Measurements from ENCODE around the gene IFT80. TPM values are rescaled to one million over a fixed set of nuclear protein-coding genes. Genes with fewer than 3 reads are reported as not detected.

Gene IFT80
- total and polyA plus RNA-seq, 9 of the 15 experiments (the other 6 are each of a cell fraction or from before 2014, with no cell fraction given) = 6.7 to 21.1 (median 16.4) TPM

DNA sequence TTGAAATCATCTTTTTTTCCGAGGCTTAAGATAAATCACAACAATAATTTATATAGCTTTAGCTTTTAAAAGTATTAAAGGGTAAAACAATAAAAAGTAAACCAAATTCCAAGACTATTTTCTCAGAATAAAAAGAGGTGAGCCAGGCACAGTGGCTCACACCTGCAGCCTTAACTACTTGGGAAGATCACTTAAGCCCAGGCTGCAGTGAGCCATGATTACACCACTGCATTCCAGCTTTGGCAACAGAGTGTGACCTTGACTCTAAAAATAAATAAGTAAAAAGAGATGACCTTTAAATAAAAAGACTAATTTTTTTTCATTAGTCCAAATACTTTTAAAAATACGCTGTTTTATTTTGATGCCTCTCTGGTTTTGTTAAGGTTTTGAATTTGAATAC lies 119.4 kb downstream of the IFT80 start:
- no TSS peak for BruUV-seq (replicated peaks)
- CTCF ChIA-PET (ENCODE audit: low intra/inter-chr PET ratio) = no interaction called here
- H3K9me1 ChIP-seq (ENCODE audit: control insufficient read depth, insufficient read depth, low read length) = no peaks in the 10 kb centered on the region
- H3K79me2 ChIP-seq (ENCODE audit: control insufficient read depth, insufficient read depth, low read length) = no peaks in the 10 kb centered on the region
- intact Hi-C loops (cut with micrococcal nuclease) = no loop called here
- H4K20me1 ChIP-seq (replicated peaks; ENCODE audit: control insufficient read depth, insufficient read depth, low read length) = no peaks in the 10 kb centered on the region
- FAIRE-seq (no peak), ATAC-seq (no peak), DNase-seq (ENCODE audit: extremely low read depth in 1 of 4, low spot score in 3 of 4) (no peak)
- H3K27me3 ChIP-seq (ENCODE audit: control insufficient read depth in 2 of 2, insufficient read depth in 2 of 2, low read length in 2 of 2) = no peaks in the 10 kb centered on the region
- WGBS (ENCODE audit: insufficient coverage, low coverage, missing lambda C conversion rate) = 37% methylated on average over 2 of the region's 2 CpGs
- no peak overlapping the region for H2AFZ ChIP-seq (ENCODE audit: low read depth, low read length)
- H3K4me2 ChIP-seq (ENCODE audit: insufficient read depth, low read length) = no peak overlapping the region
- no peak overlapping the region for H3K9ac ChIP-seq (ENCODE audit: insufficient read depth in 1 of 2, low read depth in 2 of 2, low read length in 2 of 2)
- TF ChIP-seq BACH1 (tag; IDR thresholded peaks at IDR 0.05) (no peak), E2F3 (CRISPR knock-in tag; IDR thresholded peaks at IDR 0.05) (no peak), NFXL1 (CRISPR knock-in tag; IDR thresholded peaks at IDR 0.05) (no peak), ZNF134 (CRISPR knock-in tag; conservative IDR thresholded peaks at IDR 0.05) (no peak), RAD21 (CRISPR knock-in tag; conservative IDR thresholded peaks at IDR 0.05 in 1 of 2, IDR thresholded peaks at IDR 0.05 in 1 of 2) (no peak)
- TF ChIP-seq, protein P1, sequence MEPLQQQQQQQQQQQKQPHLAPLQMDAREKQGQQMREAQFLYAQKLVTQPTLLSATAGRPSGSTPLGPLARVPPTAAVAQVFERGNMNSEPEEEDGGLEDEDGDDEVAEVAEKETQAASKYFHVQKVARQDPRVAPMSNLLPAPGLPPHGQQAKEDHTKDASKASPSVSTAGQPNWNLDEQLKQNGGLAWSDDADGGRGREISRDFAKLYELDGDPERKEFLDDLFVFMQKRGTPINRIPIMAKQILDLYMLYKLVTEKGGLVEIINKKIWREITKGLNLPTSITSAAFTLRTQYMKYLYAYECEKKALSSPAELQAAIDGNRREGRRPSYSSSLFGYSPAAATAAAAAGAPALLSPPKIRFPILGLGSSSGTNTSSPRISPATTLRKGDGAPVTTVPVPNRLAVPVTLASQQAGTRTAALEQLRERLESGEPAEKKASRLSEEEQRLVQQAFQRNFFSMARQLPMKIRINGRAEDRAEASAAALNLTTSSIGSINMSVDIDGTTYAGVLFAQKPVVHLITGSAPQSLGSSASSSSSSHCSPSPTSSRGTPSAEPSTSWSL (CRISPR knock-in tag; IDR thresholded peaks at IDR 0.05; ENCODE audit: borderline replicate concordance) = no peak
- H3K4me1 ChIP-seq (replicated peaks in 1 of 2; ENCODE audit: control insufficient read depth in 2 of 2, insufficient read depth in 2 of 2, low read length in 2 of 2) = no peaks in the 10 kb centered on the region
- no peak overlapping the region for H3K27ac ChIP-seq (ENCODE audit: extremely low read depth, low read depth, low read length)
- H3K36me3 ChIP-seq (ENCODE audit: control insufficient read depth, insufficient read depth, low read length) = no peaks in the 10 kb centered on the region
- H3K9me3 ChIP-seq (replicated peaks; ENCODE audit: control insufficient read depth, insufficient read depth, low read depth, low read length) = no peaks in the 10 kb centered on the region
- in situ Hi-C loops (cut with MboI) = no loop called here
- POLR2A ChIA-PET = no interaction called here
- H3K4me3 ChIP-seq = no peak overlapping the region

All from K562 (cell line).